DOHH2 (cell line): ENCODE measurements around the gene TMTC1.

Experiments
- H3F3A ChIP-seq: fragments of 200-600 bp; sonication (generic), shearing (Covaris generic); 2 replicates; pipeline ENCODE4 v1.6.0; 2016; ENCODE audit warnings: antibody characterized with exemption, mild to moderate bottlenecking; ENCODE audit not compliant: control insufficient read depth, insufficient read depth
- H3K27ac ChIP-seq: fragments of 200-600 bp; sonication (generic); 2 replicates; pipeline ENCODE4 v1.5.1; 2014; ENCODE audit warnings: low read depth, mild to moderate bottlenecking, low read length, moderate library complexity
- H3K27me3 ChIP-seq: fragments of 200-600 bp; sonication (generic); 2 replicates; pipeline ENCODE4 v1.6.1; 2014; ENCODE audit warnings: mild to moderate bottlenecking, low read length, mixed read lengths; ENCODE audit not compliant: control insufficient read depth
- H3K36me3 ChIP-seq: fragments of 200-600 bp; sonication (generic); 2 replicates; pipeline ENCODE4 v1.6.1; 2014; ENCODE audit warnings: mild to moderate bottlenecking, low read length, moderate library complexity, mixed read lengths; ENCODE audit not compliant: control insufficient read depth
- H3K4me1 ChIP-seq: fragments of 200-600 bp; sonication (generic); 2 replicates; pipeline ENCODE4 v1.6.1; 2014; ENCODE audit warnings: mild to moderate bottlenecking, low read length, mixed read lengths; ENCODE audit not compliant: control insufficient read depth
- H3K4me2 ChIP-seq: fragments of 200-600 bp; sonication (generic); 2 replicates; pipeline ENCODE4 v1.6.0; 2014; ENCODE audit warnings: mild to moderate bottlenecking, low read length, moderate library complexity
- H3K4me3 ChIP-seq: fragments of 200-600 bp; sonication (generic); 2 replicates; pipeline ENCODE4 v1.5.1; 2014; ENCODE audit warnings: mild to moderate bottlenecking, low read length, mixed read lengths
- H3K79me2 ChIP-seq: fragments of 200-600 bp; sonication (generic); 2 replicates; pipeline ENCODE4 v1.6.1; 2014; ENCODE audit warnings: mild to moderate bottlenecking, low read length, mixed read lengths; ENCODE audit not compliant: control insufficient read depth
- H3K9me2 ChIP-seq: fragments of 200-600 bp; sonication (generic); replicated peaks from 2 replicates; pipeline ENCODE4 v1.6.1; 2014; ENCODE audit warnings: mild to moderate bottlenecking, low read length, mixed read lengths; ENCODE audit not compliant: control insufficient read depth
- H3K9me3 ChIP-seq: fragments of 200-600 bp; sonication (generic); 2 replicates; pipeline ENCODE4 v1.6.1; 2014; ENCODE audit warnings: antibody characterized with exemption, low read length, mixed read lengths; ENCODE audit not compliant: control insufficient read depth, insufficient read depth
- H4K20me1 ChIP-seq: fragments of 200-600 bp; sonication (generic); 2 replicates; pipeline ENCODE4 v1.6.0; 2014; ENCODE audit warnings: low read depth, mild to moderate bottlenecking, antibody characterized with exemption, low read length, moderate library complexity; ENCODE audit not compliant: control insufficient read depth, insufficient read depth
- CTCF ChIP-seq: fragments of 200-600 bp; sonication (generic); IDR thresholded peaks from one replicate; pipeline ENCODE4 v1.5.1; 2014; ENCODE audit warnings: antibody characterized with exemption, mild to moderate bottlenecking, low read depth, low read length; ENCODE audit not compliant: poor library complexity, severe bottlenecking
- EZH2phosphoT487 ChIP-seq: fragments of 200-600 bp; sonication (generic); IDR thresholded peaks from 2 replicates; pipeline ENCODE4 v1.6.1; 2017; ENCODE audit warnings: borderline replicate concordance, mild to moderate bottlenecking, antibody characterized with exemption, low read length, moderate library complexity, mixed read lengths

The TMTC1 gene

GRCh38 chr12:29734305-29734704 lies 49.4 kb downstream of the TMTC1 start:
- Histone ChIP-seq H3K9me2 (no peaks in the 10 kb centered on the region), H3K36me3 (no peaks in the 10 kb centered on the region), H3K27me3 (no peaks in the 10 kb centered on the region), H3K4me3 (no peak overlapping the region), H3F3A (no peaks in the 10 kb centered on the region), H3K79me2 (no peaks in the 10 kb centered on the region), H3K4me2 (no peak overlapping the region), H3K9me3 (no peaks in the 10 kb centered on the region), H3K4me1 (no peaks in the 10 kb centered on the region), H3K27ac (no peak overlapping the region), H4K20me1 (no peaks in the 10 kb centered on the region)
- no peak for TF ChIP-seq CTCF
- TF ChIP-seq EZH2phosphoT487: no peak

DNA sequence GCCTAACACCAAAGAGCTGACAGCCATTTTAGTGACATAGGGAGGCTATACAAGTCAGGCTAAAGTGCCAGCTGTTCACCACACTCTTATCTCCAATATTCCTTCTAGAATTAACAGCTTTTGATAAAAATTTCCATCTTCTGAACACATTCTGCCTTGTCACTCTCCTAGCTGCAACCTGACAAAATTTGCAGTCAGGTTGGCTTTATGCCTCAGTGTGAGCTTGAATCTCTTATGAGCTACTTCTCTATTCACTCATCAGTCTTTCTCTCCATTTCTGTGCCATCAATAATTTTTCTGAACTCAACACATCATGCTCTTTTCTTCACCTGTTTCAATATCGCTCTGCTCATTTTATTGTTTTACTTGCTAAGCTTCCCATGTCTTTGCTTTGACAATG lies 50.2 kb downstream of the TMTC1 start:
- Histone ChIP-seq H3K9me2 (no peaks in the 10 kb centered on the region), H3K36me3 (no peaks in the 10 kb centered on the region), H3F3A (no peaks in the 10 kb centered on the region), H3K9me3 (no peaks in the 10 kb centered on the region), H3K4me3 (no peak overlapping the region), H3K27me3 (no peaks in the 10 kb centered on the region), H3K4me2 (no peak overlapping the region), H3K4me1 (no peaks in the 10 kb centered on the region), H4K20me1 (no peaks in the 10 kb centered on the region), H3K27ac (no peak overlapping the region), H3K79me2 (no peaks in the 10 kb centered on the region)
- TF ChIP-seq EZH2phosphoT487: no peak
- TF ChIP-seq CTCF: no peak

GRCh38 chr12:29733060-29733459 lies 50.7 kb downstream of the TMTC1 start:
- Histone ChIP-seq H3K36me3 (no peaks in the 10 kb centered on the region), H3K79me2 (no peaks in the 10 kb centered on the region), H3K27me3 (no peaks in the 10 kb centered on the region), H3K4me3 (no peak overlapping the region), H3K27ac (no peak overlapping the region), H3K9me2 (no peaks in the 10 kb centered on the region), H3K4me2 (no peak overlapping the region), H3F3A (no peaks in the 10 kb centered on the region), H3K9me3 (no peaks in the 10 kb centered on the region), H4K20me1 (no peaks in the 10 kb centered on the region), H3K4me1 (no peaks in the 10 kb centered on the region)
- TF ChIP-seq CTCF: no peak

DNA sequence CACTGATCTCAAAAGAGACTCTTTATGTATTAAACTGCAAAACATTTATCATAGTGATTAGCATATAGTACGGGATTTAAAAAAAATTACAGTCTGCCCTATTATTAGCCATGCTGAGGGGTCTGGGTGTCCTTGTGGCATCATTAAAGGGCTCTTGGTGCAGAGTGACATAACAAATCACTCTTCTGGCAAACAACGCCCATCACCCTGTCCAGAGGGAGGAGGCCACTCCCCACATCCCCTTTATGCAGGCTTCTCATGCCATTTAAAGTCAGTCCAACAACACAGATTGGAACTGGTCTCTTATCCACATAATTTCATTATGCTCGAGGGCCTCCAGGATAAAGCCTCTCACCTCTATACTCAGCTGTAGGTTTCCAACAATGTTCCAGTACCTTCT lies 51.1 kb downstream of the TMTC1 start:
- Histone ChIP-seq H4K20me1 (no peaks in the 10 kb centered on the region), H3K4me1 (no peaks in the 10 kb centered on the region), H3K36me3 (no peaks in the 10 kb centered on the region), H3K4me2 (no peak overlapping the region), H3F3A (no peaks in the 10 kb centered on the region), H3K9me3 (no peaks in the 10 kb centered on the region), H3K9me2 (no peaks in the 10 kb centered on the region), H3K27me3 (no peaks in the 10 kb centered on the region), H3K79me2 (no peaks in the 10 kb centered on the region), H3K4me3 (no peak overlapping the region), H3K27ac (no peak overlapping the region)
- TF ChIP-seq EZH2phosphoT487 (no peak), CTCF (no peak)
